HG03025 (cell line): ENCODE data around the gene ZFAND3.
"Not testable (repeated sequence)": the region's sequence is repeated elsewhere in the genome, so short reads cannot be mapped to it uniquely, and the experiment has no call there.

Experiments used
- ATAC-seq: cut with Tn5 transposase; IDR thresholded peaks from one replicate; pipeline ENCODE4 v1.9.1; 2021; ENCODE audit warnings: mild to moderate bottlenecking, moderate library complexity; ENCODE audit not compliant: unreplicated experiment, low FRiP score

ZFAND3 gene

DNA sequence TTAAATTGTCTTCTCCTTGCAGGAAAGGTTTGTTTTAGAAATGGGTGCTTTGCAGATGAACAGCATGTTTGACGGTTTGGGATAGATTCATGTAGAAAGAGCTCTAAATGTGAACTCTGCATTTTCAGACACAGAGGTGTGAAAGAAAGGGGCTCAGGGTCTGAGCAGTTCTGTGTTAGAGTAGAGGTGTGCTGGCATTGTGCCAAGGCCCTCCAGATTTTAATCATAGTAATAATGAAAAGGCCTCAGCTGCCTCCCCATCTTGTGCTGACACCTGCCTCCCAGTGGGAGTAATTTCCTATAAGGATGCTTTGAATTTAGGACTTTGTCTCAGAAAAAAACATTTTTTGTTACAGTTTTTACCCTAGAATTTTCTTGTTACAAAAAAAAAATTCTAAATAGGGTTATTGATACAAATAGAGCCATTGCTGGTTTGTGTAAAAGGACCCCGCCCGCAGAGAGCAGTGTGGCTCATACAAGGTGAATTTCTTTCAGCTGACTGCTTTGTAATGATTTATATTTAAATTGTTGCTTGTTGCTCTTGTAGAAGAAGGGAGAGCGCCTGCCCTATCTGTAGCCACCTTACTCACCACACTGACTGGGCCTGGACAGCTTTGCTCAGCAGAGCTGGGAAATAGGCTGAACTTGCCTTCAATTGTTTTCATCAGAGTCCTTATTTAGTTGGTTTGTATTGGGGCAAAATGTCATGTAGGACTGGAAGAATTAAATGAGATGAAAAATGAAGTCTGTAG lies 294.5 kb downstream of the ZFAND3 start:
- no peak for ATAC-seq

DNA sequence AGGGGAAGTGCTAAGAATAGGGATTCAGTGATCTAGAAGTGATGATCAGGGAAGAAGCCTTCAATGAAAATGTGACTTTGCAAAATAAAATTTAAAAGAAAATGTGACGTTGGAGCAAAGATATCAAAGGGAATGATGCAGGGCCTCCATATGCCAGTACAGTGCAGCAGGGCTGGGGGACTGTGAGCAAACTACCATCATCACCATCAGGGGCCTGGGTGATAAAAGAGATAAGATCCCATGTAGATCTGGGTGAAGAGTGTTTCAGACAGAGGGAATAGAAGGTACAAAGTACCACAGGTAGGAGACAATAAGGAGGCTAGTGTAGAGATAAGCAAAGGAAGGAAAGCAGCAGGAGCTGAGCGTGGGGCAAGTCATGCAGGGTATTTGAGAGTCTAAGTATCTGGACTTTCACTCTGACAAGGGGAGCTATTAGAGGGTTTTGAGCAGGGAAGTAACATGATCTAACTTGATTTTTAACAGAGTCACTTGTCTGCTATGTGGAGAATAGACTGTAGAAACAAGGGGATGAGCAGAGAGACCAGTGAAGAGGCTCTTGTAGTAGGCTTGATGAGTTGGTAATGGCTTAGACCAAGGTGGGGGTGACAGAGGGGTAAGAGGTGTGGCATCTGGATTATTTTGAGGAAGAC lies 295.6 kb downstream of the ZFAND3 start:
- no peak for ATAC-seq

DNA sequence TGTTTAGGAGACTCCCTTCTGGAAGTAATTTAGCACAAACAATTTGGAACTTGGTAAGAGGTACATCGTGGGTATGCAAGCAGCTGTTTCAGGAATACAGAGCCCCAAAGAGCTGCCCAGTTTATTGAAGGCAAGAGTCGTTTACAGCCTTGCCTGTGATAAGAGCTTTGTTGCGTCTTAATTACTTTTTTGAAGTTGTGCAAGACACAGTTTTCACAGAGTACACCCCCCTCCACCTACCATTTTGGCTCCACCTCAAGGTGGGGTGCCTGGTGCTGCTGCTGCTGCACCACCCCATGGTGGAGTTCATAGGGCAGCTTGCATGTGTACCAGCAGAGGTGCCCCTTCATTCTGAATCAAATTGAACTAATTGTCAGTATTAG lies 296.1 kb downstream of the ZFAND3 start:
- no peak for ATAC-seq

DNA sequence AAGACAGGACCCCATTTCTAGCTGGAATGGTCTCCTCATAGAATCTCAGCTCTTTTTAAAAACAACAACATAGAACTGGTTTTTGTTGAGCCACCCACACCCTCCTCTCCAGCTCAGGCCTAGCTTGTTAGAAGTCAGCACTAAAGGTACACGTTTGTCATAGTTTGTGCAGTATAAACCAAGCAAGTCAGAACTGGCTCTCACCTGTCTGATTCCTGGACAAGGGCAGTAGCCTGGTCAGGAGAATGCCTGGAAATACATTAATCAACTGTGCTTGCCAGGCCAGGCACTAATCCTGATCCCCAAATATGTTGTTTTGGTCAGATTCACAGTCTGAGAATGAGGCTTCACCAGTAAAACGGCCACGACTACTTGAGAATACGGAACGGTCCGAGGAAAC lies 296.7 kb downstream of the ZFAND3 start:
- ATAC-seq, result no peak

DNA sequence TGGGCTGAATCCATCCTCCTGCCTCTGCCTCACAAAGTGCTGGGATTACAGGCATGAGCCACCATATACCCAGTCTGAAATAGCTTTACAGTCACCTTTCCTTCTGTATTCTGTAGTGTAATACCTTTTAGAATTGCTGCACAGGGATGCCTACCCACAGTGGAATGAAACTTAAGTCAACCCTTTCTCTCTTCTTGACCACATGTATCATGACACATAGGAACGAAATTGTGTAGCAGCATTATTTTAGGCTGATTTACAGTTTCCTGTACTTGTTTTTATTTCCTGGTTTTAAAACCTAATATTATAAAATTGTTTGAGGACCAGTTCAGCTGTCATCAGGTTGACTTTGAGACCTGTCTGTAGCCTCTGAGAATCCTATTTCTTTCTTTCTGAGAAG lies 297.8 kb downstream of the ZFAND3 start:
- ATAC-seq, result no peak

DNA sequence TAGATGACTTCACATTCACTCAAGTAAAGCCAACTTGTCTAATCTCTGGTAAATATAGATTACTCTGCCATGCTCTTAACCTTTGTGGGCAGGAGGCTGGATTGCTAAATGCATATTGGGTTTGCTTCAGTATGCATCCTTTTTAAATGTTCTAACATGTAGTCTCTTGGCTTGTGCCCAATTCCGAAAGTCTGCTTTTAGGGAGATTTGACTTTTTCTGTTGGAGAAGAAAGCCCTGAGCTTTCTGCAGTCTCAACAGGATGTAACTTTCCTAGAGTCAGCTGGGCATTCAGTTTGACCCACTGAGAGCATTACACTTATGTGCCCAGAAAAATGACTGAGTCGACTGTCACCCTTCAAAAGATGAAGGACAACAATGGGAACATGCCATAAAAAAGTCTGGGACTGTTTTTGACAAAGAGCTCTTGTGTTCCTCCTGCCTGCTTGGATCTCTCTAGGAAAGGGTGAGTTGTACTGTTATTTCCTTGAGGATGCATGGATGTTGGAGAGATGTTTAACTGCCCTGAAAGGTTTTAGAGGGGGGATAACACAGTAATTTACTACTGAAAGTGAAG lies 299.4 kb downstream of the ZFAND3 start:
- no peak for ATAC-seq

DNA sequence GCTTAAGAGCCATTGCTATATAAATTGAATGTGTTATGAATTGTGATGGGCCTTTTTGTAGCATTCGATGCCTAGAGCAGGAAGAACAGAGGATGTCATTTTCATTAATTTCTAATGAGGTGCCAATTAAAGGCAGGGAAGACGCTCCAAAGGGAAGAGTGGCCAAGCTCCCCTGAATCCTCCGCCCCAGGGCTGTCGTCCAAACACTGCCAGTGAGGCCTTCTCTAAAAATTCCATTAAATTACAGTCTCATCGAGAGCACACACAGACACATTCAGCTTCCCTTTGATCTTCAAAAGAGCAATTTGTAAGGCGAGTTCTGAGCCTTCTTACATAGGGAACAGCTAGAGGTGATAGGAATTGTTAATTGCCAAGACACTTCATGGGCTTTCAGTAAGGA lies 300.0 kb downstream of the ZFAND3 start:
- ATAC-seq, result no peak

DNA sequence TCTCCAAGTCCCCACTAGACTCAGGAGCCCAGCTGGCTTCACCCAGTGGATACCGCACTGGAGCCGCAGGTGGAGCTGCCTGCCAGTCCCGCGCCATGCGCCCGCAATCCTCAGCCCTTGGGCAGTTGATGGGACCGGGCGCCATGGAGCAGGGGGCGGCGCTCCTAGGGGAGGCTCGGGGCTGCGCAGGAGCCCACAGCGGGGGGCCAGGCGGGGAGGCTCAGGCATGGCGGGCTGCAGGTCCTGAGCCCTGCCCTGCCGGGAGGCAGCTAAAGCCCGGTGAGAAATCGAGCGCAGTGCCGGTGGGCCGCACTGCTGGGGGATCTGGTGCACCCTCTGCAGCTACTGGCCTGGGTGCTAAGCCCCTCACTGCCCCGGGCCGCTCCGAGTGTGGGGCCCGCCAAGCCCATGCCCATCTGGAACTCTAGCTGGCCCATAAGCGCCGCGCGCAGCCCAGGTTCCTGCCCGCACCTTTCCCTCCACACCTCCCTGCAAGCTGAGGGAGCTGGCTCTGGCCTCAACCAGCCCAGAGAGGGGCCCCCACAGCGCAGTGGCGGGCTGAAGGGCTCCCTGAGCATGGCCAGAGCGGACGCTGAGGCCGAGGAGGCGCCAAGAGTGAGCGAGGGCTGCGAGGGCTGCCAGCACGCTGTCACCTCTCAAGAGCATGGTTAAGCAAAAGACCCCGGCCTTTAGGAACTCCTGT lies 304.8 kb downstream of the ZFAND3 start:
- not testable (repeated sequence) for ATAC-seq

DNA sequence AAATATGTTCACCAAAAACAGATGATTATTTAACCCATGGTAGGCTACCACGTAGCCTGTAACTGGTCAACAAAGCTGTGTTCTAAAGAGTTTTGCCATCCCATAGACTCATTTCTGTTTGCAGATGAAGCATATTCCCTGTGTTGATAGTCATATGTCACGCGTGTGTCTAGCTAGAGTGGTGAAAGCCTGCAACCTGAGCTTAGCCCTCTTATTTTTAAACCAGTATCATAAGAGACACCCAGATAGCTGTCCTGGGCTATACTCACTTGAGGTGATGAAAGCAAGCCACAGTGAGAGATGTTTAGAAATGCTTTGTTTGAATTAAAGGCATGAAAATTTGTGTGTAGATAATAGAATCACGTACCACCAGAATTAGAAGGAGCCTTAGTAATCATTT lies 307.8 kb downstream of the ZFAND3 start:
- no peak for ATAC-seq

DNA sequence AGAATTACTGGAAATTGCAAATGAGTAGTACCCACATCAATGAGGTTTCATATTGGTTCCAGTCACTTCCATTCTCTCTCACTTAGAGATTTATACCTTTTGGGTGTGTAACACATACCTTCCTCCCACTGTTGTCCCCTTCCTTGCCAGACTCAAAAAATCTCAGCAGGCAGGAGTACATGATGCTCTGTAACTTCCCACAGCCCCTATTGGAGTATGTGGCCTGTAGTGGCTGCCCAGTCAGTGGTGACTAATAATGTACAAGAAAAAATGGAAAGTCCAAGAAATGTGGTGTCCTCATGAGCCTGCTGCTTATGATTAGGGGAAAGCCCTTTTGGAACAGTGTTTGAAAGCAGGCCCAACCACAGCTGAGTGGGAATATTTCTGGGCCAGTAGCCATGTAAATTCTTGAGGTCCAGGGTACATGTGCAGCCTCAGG lies 312.0 kb downstream of the ZFAND3 start:
- no peak for ATAC-seq

DNA sequence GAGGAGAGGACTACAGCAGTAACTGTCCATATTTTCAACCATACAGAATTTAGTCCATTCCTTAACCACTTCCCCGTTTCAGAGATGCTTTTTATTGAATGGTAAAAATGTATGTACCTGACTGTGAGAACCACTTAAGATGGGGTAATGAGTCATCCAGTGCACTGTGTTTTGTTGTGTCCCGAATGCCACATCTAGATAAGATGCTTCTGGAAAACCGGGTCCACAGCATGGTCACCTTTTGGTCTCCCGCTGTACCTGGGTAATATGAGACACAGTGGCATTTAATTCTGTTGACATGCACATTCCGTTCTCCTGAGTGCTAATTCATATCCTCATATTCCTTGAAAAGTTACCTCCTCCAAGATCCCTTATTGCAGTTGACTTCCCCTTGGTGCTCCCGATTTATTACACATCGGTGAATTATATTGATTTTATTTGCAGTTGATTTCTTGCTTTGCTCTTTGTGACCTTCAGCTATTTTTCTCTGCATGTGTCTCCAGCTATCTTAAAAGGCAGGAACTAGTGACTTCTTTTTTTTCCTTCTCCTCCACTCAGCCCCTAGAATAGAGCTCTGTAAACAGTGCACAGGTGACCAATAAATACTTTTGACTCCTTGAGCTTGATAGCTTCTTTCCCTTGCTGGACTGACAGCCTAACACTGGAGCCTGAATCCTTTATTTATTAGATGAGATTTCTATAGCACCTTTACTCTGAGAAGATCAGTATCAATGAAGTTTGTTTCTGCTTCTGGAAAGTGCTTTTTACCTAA lies 314.6 kb downstream of the ZFAND3 start:
- no peak for ATAC-seq

DNA sequence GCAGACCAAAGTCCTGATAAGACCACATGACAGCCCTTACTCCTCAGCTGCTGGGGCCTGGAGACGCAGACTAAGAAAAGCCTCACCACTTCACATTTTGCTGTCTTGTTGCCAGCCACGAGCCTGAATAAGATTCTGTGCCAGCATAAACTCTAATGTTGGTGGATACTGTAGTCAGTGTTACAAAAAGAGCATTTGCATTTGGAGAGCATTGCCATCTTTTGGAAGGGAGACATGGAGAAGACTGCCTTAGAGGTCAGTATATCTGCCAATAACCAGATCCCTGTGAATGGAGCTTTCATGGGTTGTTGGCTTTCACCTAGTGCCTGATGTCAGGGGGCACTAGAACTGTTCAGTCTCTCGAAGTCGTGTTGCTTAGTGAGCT lies 315.2 kb downstream of the ZFAND3 start:
- no peak for ATAC-seq

DNA sequence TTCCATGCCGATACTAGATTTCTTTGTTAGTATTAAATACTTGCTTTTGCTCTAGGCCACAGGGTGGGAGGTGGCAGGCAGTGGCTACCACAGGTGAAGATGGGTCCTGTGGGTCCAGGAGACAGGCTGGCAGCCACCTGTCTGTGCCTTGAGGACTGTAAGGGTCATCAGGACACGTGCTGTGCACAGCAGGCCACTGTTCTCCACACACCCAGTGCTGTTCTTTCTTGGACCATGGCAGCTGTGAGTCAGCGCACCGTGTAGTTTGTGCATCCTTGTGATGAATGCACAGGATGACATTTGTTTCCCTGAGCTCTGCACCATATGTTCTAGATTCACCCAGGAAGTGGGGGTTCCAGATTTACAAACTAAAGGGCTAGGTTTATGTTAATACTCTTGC lies 317.0 kb downstream of the ZFAND3 start:
- ATAC-seq, result no peak

DNA sequence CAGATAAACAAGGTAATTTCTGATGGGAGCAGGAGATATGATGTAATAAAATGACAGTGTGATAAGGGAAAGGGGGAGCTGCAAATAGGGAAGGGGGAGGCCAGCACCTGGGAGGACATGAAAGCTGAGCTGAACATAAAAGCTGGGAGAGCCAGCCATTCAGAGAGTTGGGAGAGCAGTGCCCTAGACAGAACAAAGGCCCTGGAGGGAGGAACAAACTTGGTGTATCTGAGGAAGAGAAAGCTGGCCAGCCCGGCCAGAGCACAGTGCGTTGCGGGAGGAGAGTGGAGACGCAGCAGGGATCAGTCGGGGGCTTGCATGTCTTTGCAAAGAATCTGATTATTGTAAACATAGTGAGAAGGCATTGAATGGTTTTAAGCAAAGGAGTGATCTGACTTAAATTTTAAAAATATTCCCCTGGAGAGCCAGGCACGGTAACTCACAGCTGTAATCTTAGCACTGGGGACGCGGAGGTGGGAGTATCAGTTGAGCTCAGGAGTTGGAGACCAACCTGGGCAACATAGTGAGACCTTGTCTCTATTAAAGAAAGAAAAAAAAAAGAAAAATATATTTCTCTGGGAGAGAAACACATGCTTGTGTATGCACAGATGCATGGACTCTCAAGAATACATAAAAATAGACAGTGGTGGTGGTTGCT lies 318.2 kb downstream of the ZFAND3 start:
- ATAC-seq, result no peak

DNA sequence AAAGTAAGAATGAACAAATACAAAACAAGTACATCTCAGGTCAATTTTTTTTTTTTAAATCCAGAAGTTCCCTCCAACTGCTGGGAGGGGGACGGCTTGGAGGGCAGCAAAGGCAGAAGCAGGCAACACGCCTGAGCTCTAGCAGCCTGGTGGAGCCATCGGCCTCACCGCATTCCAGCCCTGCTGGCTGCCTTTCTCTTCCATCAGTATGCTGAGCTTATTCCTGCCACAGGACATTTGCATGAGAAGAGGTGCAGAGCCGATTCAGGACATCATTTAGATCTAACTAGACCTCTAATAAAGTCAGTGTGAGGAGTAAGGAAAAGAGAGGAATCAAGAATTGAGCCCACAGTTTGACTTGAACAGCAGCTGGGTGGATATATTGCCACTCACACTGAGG lies 318.8 kb downstream of the ZFAND3 start:
- ATAC-seq, result no peak

DNA sequence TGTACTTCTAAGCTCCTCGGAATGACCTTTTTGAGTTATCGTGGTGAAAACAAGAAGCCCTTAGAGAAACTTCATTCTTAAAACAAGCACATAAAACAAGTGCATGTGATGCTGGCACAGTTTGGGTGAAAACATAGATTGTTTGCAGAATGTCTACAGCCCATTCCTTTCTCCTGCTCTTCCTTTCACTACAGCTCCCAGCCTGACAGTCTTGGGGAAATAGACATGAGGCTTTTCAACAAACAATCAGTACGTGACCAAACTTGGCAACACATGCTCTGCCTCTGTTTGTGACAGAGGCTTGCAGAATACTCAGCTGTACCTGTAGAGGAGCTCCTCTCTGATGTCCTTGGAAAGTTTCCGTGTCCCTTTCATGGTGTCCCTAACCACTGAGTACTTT lies 321.6 kb downstream of the ZFAND3 start:
- no peak for ATAC-seq

DNA sequence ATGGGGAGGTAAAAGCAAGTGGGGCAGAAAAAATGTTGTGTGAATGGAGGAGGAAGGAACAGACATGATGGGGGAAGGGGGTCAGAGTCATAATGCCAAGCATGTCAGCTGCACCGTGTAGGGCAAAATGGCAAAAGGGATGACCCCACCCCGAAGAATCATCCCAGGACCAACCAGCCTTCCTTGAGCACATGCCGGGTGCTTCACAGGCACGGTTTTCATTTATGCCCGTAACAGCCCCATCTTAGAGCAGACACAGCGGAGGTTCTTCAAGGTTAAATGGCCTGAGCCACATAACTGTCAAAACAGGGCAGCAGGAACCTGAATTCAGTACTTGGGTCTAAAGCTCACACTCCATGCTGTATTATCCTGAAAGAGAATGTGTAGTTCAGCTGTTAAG lies 322.2 kb downstream of the ZFAND3 start:
- ATAC-seq, result no peak

DNA sequence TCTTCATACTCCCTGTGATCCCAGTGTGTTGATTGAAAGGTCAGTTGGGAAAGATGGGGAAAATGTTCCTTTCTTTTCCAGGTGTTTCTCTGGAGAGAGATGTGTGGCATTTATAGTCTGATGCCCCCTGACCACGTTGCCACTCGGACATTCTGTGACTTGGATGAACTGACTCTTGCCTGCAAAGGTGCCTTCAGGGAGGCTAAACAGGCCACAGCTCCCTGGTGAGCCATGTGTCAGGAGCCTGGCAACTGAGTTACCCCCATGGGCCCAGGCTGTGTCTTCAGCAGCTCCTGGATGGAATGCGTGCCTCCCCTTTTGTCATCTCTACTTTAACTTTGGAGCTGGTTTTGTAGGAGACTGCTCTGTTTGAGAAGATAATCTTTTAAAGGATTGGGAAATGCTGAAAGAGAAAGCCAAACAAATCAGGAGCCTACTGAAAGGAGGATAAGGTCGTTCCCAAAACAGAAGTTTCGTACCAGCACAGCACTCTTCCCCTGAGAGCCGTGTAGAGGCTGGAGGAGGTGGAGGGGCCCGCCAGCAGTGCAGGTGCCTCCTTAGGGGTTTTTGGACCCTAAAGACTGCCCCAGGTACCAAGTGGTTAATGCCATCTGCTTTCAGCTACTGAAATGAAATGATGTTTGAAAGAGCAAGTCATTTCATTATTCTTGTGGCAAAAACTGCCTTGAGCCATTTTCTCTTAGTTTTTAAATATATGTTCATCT lies 322.8 kb downstream of the ZFAND3 start:
- no peak for ATAC-seq
